Sigmoid colon (tissue), 4 donors: Measurements from ENCODE around the gene HHAT.

ENCODE experiments used
- CTCF ChIP-seq, 4 experiments: fragments of 450-650 bp in 3 of 4; fragments of 200-600 bp in 1 of 4; IDR thresholded peaks; one replicate each; pipeline ENCODE4 v1.5.1; 2016 to 2019; ENCODE audit warnings: antibody characterized with exemption in 4 of 4, mild to moderate bottlenecking in 3 of 4, moderate library complexity in 2 of 4
- EP300 ChIP-seq, 4 donors: sonication (generic); formaldehyde crosslinking; IDR thresholded peaks; one replicate each; pipeline ENCODE4 v1.6.1; 2017; ENCODE audit warnings: antibody characterized with exemption in 4 of 4
- POLR2A ChIP-seq, 2 donors: fragments of 450-650 bp; IDR thresholded peaks; one replicate each; pipeline ENCODE4 v1.6.1; 2016; ENCODE audit warnings: antibody characterized with exemption in 2 of 2, mild to moderate bottlenecking in 2 of 2, moderate library complexity in 2 of 2
- POLR2AphosphoS5 ChIP-seq, 4 donors: sonication (generic); formaldehyde crosslinking; IDR thresholded peaks; one replicate each; pipeline ENCODE4 v1.6.1; 2017; ENCODE audit warnings: antibody characterized with exemption in 4 of 4

GRCh38 chr1:210556475-210556874 lies 227.8 kb downstream of the HHAT start:
- TF ChIP-seq CTCF (IDR thresholded peaks at IDR 0.05), result no peak
- TF ChIP-seq POLR2AphosphoS5 (IDR thresholded peaks at IDR 0.05), result no peak
- no peak for TF ChIP-seq EP300 (IDR thresholded peaks at IDR 0.05)
- no peak for TF ChIP-seq POLR2A (IDR thresholded peaks at IDR 0.05)
